Nucleus accumbens (tissue), 56 donors: ENCODE measurements around the gene DIAPH3.
A peak's percentile ranks its signal among the peaks of the same experiment; 100 is the strongest.
"Not testable (repeated sequence)": the region's sequence is repeated elsewhere in the genome, so short reads cannot be mapped to it uniquely, and the experiment has no call there.

Source experiments
- DNase-seq, 56 donors: peaks; one replicate each; lab custom pipeline; 2025; lab: John Stamatoyannopoulos, UW

DIAPH3 gene, protein sequence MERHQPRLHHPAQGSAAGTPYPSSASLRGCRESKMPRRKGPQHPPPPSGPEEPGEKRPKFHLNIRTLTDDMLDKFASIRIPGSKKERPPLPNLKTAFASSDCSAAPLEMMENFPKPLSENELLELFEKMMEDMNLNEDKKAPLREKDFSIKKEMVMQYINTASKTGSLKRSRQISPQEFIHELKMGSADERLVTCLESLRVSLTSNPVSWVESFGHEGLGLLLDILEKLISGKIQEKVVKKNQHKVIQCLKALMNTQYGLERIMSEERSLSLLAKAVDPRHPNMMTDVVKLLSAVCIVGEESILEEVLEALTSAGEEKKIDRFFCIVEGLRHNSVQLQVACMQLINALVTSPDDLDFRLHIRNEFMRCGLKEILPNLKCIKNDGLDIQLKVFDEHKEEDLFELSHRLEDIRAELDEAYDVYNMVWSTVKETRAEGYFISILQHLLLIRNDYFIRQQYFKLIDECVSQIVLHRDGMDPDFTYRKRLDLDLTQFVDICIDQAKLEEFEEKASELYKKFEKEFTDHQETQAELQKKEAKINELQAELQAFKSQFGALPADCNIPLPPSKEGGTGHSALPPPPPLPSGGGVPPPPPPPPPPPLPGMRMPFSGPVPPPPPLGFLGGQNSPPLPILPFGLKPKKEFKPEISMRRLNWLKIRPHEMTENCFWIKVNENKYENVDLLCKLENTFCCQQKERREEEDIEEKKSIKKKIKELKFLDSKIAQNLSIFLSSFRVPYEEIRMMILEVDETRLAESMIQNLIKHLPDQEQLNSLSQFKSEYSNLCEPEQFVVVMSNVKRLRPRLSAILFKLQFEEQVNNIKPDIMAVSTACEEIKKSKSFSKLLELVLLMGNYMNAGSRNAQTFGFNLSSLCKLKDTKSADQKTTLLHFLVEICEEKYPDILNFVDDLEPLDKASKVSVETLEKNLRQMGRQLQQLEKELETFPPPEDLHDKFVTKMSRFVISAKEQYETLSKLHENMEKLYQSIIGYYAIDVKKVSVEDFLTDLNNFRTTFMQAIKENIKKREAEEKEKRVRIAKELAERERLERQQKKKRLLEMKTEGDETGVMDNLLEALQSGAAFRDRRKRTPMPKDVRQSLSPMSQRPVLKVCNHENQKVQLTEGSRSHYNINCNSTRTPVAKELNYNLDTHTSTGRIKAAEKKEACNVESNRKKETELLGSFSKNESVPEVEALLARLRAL

DNA sequence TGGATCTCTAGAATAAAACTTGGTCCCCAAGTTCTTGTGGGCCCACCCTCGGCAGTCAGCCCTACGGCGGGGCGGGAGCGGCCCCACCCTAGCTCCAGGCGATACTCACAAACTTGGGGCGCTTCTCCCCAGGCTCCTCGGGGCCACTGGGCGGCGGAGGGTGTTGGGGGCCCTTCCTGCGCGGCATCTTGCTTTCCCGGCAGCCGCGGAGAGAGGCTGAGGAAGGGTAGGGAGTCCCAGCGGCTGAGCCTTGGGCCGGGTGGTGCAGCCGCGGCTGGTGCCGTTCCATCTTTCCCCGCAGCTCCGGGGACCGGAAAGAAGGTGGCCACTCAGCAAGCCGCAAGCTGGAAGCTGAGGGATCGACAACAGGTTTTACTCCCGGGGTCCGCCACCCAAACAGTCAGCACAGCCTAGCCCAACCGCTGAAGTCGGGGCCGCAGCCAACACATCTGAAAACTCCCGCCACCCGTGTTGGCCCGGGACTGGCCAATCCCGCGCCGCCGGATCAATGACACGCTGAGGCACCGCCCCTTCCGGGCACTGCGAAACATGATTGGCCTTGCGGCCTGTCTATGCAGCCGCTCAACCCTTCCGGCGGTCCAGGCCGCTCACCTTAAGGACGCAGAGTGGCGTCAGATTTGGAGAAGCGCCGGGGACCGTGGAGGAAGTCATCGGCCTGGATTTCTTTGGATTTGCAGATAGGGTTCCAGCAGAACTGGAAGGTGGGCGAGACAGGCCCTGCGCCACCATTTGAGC, at the start of gene DIAPH3:
Gene DIAPH3 (minus strand): TSS at position 451 of the 756 bp plus-strand sequence. CDS start 162 bp downstream, at position 289.
- peak; percentile 63 to 98 (median 91) for DNase-seq

DNA sequence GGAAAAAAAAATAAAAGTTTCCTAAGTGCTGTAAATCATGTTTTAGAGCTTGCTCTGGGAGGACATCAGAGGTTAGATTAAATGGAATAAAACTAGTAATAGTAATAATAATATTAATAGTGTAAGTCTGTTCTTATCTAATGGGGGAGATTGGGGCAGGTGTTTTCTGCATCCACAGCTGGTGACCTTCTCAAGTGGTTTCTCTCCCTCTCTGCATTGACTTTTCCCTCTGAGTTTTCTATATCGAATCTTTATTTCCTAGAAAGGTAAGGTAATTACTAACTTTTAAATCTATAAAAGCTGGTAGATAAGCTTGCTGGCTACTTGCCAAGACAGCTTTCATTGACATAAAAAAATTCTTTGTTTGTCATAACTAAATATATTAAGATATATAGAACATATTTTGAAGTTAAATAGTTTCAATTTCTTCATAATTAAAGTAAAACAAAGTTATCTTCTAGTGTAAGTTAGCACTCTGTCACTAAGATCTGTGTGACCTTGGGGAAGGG, 49.6 kb upstream of the DIAPH3 start:
- DNase-seq = no peak

DNA sequence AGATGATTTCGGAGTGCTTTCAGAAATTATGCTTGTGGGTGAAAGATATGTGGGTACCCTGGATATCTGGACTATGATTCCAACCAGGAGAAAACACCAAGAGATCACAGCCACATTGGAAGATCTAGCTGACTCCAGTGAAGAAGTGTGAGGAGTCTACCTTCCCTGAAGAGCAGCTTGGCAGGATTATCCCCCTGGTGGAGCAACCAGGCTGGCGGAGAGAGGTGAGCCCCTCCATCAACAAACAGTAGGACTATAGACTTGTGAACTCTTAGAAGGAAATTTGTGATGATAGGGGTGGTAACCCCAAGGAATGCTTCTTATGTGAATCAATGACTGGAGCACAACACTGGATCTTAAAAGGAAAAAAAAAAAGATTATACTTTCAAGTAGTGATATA, 47.8 kb upstream of the DIAPH3 start:
- no peak for DNase-seq

DNA sequence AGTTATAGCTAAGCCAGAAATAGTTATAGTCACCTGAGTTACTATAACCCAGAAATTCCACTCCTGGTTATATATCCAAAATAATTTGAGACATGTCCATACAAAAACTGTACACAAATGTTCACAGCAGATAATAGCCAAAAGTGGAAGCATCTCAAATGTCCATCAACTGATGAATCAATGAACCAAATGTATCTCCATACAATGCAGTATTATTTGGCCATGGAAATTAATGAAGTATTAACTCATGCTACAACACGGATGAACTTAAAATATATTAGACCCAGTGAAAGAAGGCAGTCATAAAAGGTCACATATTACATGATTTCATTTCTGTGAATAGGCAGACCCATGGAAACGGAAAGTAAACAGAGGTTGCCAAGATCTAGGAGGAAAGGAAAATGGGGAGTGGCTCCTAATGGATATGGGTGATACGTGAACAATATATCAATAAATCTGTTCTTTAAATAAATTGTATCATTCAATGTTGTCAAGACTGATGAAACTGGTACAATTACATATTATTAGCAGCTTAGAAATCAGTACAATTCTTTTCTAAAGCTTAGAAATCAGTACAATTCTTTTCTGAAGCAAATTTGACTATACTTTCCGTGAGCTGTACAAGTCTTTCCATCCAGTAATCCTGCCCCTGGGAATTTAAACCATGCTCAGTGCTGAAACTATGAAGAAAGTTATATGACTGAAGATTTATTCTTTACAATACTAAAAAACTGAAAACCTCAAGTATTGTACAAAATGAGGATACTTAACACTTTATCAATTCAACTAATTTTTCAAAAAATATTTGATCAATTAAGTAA, 47.0 kb upstream of the DIAPH3 start:
- no peak for DNase-seq

DNA sequence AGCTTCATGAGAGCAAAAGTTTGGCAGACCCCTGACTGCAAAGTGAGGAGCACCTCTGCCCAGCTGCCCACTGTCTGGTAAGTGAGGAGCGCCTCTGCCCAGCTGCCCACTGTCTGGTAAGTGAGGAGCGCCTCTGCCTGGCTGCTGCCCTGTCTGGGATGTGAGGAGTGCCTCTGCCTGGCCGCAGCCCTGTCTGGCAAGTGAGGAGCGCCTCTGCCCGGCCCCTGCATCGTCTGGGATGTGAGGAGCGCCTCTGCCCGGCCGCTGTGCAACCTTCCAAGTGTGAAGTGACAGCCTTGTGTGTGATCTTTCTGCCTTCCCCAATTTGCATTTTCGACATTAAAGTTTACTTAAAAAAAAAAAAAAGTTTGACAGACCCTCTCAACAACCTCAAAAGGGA, 41.8 kb upstream of the DIAPH3 start:
- not testable (repeated sequence) for DNase-seq

DNA sequence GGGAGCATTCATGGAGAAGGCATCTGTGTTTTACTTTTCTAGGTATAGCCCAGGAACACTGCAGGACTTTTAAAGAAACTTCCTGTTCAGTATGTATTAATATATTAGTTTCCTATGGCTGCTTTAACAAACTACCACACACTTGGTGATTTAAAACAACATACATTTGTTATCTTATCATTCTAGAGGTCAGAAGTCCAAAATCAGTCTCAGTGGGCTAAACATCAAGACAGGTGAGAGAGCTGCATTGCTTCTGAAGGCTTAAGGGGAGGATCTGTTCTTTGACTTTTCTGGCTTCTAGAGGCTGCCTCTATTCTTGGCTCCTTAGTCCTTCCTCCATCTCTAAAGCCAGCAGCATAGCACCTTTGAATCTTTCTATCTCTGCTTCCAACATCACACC, 37.6 kb upstream of the DIAPH3 start:
- no peak for DNase-seq

DNA sequence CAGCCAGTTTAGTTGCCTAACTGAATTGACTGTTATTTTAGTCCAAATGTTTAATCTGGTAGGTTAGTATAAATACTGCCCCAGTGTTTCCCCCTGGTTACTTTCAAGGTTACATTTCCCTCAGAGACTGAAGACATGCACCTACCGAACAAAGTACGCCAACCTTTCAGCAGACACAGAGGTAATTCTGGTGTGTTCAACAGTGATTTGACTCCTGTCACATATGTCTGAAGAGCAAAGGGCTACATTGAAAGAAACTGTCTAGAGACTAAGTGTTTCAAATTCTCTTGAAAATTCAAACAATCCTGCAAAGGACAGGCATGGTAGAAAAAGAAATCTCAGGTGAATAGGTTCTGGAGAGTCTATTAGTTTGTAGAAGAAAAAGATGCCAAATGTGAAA, 32.2 kb upstream of the DIAPH3 start:
- DNase-seq = not testable (repeated sequence)

DNA sequence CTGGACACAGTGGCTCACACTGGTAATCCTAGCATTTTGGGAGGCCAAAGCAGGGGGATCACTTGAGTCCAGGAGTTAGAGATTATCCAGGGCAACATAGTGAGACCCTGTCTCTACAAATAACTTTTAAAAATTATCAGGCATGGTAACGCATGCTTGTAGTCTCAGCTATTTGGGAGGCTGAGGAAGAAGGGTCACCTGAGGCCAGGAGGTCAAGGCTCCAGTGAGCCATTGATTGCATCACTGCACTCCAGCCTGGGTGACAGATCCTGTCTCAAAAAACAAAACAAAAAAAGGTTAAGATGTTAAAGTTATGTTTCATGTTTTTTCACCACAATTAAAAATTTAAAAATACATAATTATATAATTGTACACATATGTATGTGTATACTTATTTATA, 19.2 kb upstream of the DIAPH3 start:
- no peak for DNase-seq

DNA sequence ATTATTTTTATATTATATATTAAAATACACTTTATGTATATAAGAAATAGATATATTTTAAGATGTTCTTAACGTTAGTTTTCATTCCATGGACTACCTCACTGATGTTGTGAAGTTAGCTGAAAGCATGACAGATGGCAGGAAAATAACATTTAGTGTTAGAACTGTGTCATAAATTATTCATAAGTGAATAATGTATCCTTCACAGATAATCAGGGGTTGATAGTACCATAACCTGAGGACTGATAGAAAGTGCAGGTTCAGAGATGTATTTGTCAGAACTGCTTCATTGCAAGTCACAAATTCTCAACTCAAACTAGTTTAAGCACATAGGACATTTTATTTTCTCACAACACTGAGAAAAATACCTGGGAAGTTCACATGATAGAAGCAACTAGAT, 14.6 kb upstream of the DIAPH3 start:
- DNase-seq = no peak

DNA sequence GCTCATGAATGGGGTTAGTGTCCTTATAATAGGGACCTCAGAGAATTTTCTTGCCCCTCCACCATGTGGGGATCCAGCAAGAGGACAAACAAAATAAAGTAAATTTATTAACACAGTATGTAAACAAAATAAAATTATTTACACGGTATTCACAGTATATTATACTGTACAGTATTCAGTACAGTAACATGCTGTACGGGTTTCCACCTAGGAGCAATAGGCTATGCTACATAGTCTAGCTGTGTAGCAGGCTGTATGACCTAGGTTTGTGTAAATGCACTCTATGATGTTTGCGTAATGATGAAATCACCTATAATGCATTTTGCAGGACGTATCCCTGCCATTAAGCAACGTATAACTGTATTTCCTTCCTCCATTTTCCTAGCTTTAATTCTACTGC, 11.8 kb upstream of the DIAPH3 start:
- DNase-seq = no peak

DNA sequence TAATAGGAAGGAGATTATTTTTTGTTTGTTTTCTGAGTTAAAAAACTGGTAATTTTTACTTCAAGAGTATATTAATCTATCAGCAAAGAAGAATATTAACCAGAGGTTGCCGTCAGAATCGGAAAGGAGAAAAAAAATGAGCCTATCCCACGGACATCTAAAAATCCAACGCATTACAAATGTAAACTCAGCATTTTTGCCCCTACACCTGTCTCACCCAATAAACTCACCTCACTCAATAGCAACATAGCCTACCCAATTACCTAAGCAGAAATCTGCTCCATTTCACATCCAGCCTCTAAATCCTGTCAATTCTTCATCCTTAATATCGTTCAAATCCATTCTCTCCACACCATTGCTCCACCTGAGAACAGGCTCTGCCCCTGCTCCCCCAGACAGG, 10.4 kb upstream of the DIAPH3 start:
- no peak for DNase-seq

DNA sequence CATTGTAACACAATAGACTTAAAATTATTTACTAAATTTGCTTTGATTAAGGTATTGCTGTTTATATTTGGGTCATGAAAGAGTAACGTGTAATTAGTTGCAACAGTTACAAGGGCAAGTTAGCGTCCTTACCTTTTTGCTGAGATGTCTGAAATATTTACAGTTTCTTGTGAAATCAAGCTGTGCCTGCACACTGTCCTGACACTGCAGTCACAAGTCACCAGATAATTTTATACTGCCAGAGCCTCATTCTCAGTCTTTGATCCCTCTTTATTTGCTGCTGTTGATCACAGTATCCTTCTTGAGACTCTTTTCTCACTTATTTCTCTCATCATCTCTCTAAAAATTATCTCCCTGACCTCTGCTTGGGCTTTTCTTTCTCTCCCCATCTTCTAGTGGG, 8.4 kb upstream of the DIAPH3 start:
- DNase-seq = no peak

DNA sequence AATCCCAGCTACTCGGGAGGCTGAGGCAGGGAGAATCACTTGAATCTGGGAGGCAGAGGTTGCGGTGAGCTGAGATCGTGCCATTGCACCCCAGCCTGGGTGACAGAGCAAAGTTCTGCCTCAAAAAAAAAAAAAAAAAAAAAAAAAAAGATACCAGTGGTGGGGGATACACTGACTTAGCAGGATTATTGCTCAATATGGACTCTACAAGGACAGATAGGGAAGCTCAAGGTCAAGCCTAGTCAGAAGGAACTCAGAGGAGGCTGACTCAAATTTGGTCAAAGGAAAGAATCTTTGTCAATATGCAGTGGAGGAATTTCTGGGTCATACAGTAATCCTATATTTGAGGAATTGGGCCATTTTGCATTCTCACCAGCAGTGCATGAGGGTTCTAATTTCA, 6.7 kb upstream of the DIAPH3 start:
- no peak for DNase-seq

DNA sequence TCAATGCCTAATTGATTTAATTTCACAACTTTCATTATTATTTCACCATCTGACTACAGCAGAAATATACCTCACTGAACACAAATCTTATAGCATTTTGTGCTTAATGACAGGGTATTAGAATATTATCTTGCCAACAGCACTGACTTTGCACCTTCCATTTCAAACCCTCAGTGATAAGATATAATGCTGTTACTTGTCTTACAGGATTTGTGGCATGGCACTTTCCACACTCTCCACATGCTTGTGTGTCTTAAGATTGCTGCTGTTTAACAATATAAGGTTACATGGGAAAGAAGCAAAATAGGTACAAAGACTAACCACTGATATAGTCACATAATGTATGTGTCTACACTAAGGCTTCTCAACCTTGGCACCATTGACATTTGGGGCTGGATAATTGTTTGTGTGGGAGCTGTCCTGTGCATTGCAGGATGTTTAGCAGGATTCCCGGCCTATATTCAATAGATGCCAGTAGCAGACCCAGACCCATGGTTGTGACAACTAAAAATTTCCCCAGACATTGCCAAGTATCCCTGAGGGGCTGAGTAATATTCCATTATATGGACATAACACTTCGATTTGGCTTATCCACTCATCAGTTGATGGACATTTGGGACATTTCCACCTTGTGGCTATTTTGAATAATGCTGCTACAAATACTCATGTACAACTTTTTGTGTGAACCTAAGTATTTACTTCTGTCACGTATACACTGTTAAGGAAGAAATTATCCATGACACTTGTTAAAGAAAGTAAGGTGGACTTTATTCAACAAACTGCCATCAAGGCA, 5.7 kb upstream of the DIAPH3 start:
- DNase-seq = no peak

DNA sequence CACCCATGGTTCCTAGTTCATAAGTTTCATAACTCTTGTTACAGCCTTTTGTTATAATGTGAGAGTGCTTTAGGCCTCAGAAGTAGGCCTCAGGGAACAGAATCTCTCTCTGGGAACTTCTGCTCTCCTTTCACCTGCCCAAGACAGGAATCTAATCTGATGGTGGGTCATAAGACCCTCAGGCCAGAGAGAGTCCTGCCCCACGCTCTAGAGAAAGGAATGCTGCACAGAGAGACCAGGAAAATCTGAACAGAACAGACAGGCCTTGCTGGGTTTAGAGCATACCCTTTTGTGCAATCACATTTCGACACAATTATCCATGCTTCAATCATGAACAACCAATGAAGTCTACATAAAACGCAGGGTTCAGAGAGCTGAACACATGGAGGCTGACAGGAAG, 3.4 kb upstream of the DIAPH3 start:
- DNase-seq = no peak

DNA sequence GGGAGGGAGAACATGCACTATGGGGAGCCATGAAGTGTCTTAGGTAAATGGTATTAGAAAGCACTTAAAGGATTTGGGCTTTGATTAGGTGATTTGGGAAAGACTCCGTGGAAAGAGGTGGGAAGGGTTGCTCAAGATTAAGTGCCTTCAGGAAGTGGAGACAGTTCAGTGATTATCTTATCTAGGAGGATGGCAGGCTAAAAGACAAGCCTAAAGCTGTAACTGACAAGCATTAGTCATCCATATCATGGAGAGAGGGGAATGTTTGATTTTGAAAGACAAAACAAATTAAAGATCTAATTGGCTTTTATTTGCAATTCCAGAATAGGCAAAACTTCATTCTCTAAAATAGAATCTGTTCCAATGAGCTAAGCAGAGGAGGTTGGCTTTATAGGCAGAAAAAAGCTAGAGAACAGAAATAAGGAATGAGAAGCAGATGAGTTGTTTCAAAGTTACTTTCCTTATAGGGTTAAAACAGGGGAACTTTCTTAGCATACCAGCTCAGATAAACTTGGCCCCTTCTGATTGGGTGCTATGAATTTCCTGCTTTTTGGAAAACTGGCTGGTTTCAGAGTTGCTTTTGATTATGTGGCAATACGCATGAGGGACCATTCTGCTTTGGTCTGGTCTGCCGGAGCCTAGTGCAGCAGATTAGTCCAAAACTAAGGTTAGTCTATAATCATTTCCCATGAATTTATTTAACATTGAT, 1.8 kb upstream of the DIAPH3 start:
- DNase-seq = no peak

DNA sequence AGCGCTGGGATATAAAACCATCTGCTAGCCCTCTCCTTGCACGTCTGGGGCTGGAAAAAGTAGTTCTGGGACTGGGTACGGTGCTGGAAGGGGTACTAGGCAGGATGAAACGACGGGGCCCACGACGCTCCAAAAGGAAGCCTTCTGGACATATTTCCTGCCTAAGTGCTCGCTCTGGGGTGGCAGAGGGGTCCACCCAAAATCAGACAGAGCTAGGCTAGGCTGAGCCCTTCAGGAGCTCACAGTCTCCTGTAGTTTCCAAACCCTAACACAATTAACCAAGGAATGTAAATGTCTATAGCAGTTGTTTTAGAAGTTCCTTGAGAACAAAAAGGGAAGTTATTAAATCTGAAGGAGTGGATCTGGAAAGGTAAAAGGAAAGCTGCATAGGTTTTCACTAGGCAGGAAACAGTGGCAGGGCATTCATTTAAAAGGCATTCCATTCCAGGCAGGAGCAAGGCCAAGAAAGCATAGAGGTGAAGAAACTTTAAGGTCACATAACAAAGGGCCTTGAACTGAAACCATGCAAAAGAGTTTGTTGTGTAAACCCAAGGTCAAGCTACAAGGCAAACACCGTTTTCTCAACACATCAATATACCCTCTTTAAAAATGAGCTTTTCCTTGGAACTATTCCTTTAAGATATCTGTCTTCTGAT, 634 bp upstream of the DIAPH3 start:
- peak in 2 of 56 donors; percentile 10 to 23 for DNase-seq
